Measurements from ENCODE around the gene METAP1. TPM values are rescaled to one million over a fixed set of nuclear protein-coding genes. Genes with fewer than 3 reads are reported as not detected.
"Not testable (repeated sequence)": the region's sequence is repeated elsewhere in the genome, so short reads cannot be mapped to it uniquely, and the experiment has no call there.

Gene METAP1
- total and polyA plus RNA-seq, 5 donors from 2014 or later: 30.8 to 43.8 (median 33.6) TPM

DNA sequence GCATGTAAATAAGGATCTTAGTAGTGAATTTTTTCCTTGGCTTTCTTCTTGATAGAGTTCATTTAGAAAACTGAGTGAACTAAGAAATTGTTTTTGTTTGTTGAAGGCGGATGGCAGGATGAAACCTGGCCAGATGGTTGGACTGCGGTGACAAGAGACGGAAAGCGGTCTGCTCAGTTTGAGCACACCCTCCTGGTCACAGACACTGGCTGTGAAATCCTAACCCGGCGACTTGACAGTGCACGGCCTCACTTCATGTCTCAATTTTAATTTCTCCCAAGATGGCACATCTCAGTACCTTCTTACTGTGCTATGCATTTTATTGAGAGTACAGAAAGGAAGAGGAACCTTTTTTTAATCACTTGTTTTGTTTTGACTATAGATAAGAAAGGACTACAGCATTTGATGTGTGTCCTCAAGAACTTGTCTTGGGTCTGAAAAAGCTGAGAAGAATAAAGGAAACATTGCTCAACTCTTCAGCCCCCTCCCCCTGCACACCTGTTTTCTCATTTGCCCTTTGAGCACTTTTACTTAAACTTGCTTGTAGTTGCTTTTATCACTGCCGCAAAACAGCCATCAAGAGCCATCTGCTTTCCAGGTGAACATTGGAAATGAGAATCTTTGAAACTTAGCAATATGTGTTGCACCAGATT, 65.7 kb downstream of the METAP1 start:
- Mint-ChIP-seq H3K27ac (peak overlapping the region in 2 of 3 donors; percentile 31 to 81), H3K27me3 (no peaks in the 10 kb centered on the region), H3K9me3 (no peaks in the 10 kb centered on the region), H3K4me3 (no peak overlapping the region), H3K4me1 (peaks cover 1 to 7% (median 2%) of the 10 kb centered on the region in 4 donors), H3K36me3 (peaks cover 56% of the 10 kb centered on the region)
- Histone ChIP-seq H3K36me3 (ENCODE audit: control insufficient read depth, insufficient read depth, low read length) (peaks cover 38% of the 10 kb centered on the region), H3K27me3 (ENCODE audit: control insufficient read depth, insufficient read depth, low read length) (no peaks in the 10 kb centered on the region), H3K9me3 (ENCODE audit: control insufficient read depth in 2 of 2, low read length in 2 of 2) (no peaks in the 10 kb centered on the region), H3K4me3 (ENCODE audit: low read depth, low read length) (no peak overlapping the region), H3K4me1 (ENCODE audit: control insufficient read depth, insufficient read depth, low read length, poor library complexity, severe bottlenecking) (no peaks in the 10 kb centered on the region), H3K27ac (ENCODE audit: insufficient read depth, low read length, poor library complexity, severe bottlenecking) (no peak overlapping the region)
- ATAC-seq (ENCODE audit: low read depth in 2 of 2) (no peak), DNase-seq (no peak)

DNA sequence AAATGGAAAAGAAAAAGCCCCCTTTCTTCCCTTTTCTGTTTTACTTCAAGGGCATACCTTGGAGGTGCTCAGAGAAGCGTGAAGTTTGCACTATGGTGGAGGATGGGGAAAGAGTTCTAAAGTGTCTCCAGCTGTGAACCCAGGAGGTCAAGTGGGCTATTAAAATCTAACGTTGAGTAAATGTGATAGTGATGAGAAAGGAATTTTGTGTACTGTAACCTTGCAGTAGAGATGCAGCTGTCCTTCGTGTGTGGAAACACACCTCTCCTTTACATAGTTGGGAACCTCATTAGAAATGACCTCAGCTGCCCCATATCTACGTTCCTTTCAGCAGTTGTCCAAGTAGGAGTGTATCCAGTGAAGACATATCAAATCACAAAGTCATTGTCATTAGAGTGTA, 66.6 kb downstream of the METAP1 start:
- H3K9me3 Mint-ChIP-seq: no peaks in the 10 kb centered on the region
- peaks cover 61% of the 10 kb centered on the region for H3K36me3 Mint-ChIP-seq
- Histone ChIP-seq H3K9me3 (ENCODE audit: control insufficient read depth in 2 of 2, low read length in 2 of 2) (no peaks in the 10 kb centered on the region), H3K4me3 (ENCODE audit: low read depth, low read length) (no peak overlapping the region), H3K4me1 (ENCODE audit: control insufficient read depth, insufficient read depth, low read length, poor library complexity, severe bottlenecking) (no peaks in the 10 kb centered on the region), H3K36me3 (ENCODE audit: control insufficient read depth, insufficient read depth, low read length) (peaks cover 43% of the 10 kb centered on the region), H3K27me3 (ENCODE audit: control insufficient read depth, insufficient read depth, low read length) (no peaks in the 10 kb centered on the region), H3K27ac (ENCODE audit: insufficient read depth, low read length, poor library complexity, severe bottlenecking) (no peak overlapping the region)
- H3K27ac Mint-ChIP-seq: peak overlapping the region in 1 of 3 donors; percentile 60
- no peak for DNase-seq
- peaks cover 0 to 5% (median 0%) of the 10 kb centered on the region in 4 donors for H3K4me1 Mint-ChIP-seq
- no peak overlapping the region for H3K4me3 Mint-ChIP-seq
- ATAC-seq (ENCODE audit: low read depth in 2 of 2): no peak
- H3K27me3 Mint-ChIP-seq: no peaks in the 10 kb centered on the region

DNA sequence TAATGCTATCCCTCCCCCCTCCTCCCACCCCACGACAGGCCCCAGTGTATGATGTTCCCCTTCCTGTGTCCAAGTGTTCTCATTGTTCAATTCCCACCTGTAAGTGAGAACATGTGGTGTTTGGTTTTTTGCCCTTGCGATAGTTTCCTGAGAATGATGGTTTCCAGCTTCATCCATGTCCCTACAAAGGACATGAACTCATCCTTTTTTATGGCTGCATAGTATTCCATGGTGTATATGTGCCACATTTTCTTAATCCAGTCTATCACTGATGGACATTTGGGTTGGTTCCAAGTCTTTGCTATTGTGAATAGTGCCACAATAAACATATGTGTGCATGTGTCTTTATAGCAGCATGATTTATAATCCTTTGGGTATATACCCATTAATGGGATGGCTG, 70.0 kb downstream of the METAP1 start:
- not testable (repeated sequence) for H3K9me3 Mint-ChIP-seq; H3K9me3 ChIP-seq (ENCODE audit: control insufficient read depth in 2 of 2, low read length in 2 of 2); H3K27me3 ChIP-seq (ENCODE audit: control insufficient read depth, insufficient read depth, low read length); H3K4me3 Mint-ChIP-seq; DNase-seq; H3K4me1 ChIP-seq (ENCODE audit: control insufficient read depth, insufficient read depth, low read length, poor library complexity, severe bottlenecking); H3K4me1 Mint-ChIP-seq; H3K27ac Mint-ChIP-seq; H3K27me3 Mint-ChIP-seq; H3K4me3 ChIP-seq (ENCODE audit: low read depth, low read length); ATAC-seq (ENCODE audit: low read depth in 2 of 2); H3K27ac ChIP-seq (ENCODE audit: insufficient read depth, low read length, poor library complexity, severe bottlenecking)
- peaks cover 46% of the 10 kb centered on the region for H3K36me3 Mint-ChIP-seq
- H3K36me3 ChIP-seq (ENCODE audit: control insufficient read depth, insufficient read depth, low read length): peaks cover 31% of the 10 kb centered on the region

DNA sequence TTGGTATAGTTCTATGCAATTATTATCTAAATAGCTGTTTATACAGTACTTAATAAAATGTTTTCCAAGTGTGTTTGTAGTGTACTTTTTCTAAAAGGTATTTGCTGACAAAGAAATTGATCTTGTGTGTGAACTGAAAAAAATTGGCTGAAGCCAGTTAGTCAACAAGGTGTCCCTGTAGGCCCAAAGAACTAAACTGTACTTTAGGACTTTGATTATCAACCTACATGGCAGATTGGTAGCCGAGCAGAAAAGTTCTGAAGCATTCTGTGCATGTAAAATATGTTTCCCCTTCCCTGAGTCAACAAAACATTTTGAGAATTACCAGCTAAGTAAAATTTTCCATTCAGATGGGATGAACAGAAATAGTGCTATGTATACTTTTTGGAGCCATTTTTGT, 72.1 kb downstream of the METAP1 start:
- Histone ChIP-seq H3K36me3 (ENCODE audit: control insufficient read depth, insufficient read depth, low read length) (peaks cover 28% of the 10 kb centered on the region), H3K4me1 (ENCODE audit: control insufficient read depth, insufficient read depth, low read length, poor library complexity, severe bottlenecking) (no peaks in the 10 kb centered on the region), H3K4me3 (ENCODE audit: low read depth, low read length) (no peak overlapping the region), H3K27me3 (ENCODE audit: control insufficient read depth, insufficient read depth, low read length) (no peaks in the 10 kb centered on the region), H3K27ac (ENCODE audit: insufficient read depth, low read length, poor library complexity, severe bottlenecking) (no peak overlapping the region), H3K9me3 (ENCODE audit: control insufficient read depth in 2 of 2, low read length in 2 of 2) (no peaks in the 10 kb centered on the region)
- Mint-ChIP-seq H3K4me1 (peaks cover 0 to 8% (median 0%) of the 10 kb centered on the region in 4 donors), H3K27ac (peak overlapping the region in 1 of 3 donors; percentile 12), H3K4me3 (no peak overlapping the region), H3K36me3 (peaks cover 38% of the 10 kb centered on the region), H3K9me3 (no peaks in the 10 kb centered on the region), H3K27me3 (no peaks in the 10 kb centered on the region)
- no peak for DNase-seq
- ATAC-seq (ENCODE audit: low read depth in 2 of 2): no peak

DNA sequence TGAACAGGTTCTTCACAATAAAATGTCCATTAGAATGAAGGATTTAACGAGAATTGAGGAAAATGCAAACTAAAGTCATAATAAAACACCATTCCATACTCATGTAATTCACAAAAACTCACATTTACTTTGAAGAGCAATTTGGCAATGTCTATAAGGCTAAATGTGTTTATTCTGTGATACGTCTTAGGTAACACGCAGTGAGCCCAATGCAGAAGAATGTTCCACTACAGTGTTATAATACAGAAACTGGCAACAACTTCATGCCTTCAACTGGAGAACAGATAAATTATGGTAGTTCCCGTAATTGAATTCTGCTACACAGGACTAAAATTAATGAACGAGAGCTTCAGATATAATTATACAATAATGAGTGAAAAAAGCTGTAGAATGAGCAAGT, 75.6 kb downstream of the METAP1 start:
- Histone ChIP-seq H3K36me3 (ENCODE audit: control insufficient read depth, insufficient read depth, low read length) (peaks cover 60% of the 10 kb centered on the region), H3K27ac (ENCODE audit: insufficient read depth, low read length, poor library complexity, severe bottlenecking) (no peak overlapping the region), H3K4me1 (ENCODE audit: control insufficient read depth, insufficient read depth, low read length, poor library complexity, severe bottlenecking) (no peaks in the 10 kb centered on the region), H3K27me3 (ENCODE audit: control insufficient read depth, insufficient read depth, low read length) (no peaks in the 10 kb centered on the region), H3K4me3 (ENCODE audit: low read depth, low read length) (no peak overlapping the region), H3K9me3 (ENCODE audit: control insufficient read depth in 2 of 2, low read length in 2 of 2) (no peaks in the 10 kb centered on the region)
- peaks cover 0 to 16% (median 5%) of the 10 kb centered on the region in 4 donors for H3K4me1 Mint-ChIP-seq
- H3K9me3 Mint-ChIP-seq: no peaks in the 10 kb centered on the region
- ATAC-seq (ENCODE audit: low read depth in 2 of 2) (no peak), DNase-seq (no peak)
- H3K36me3 Mint-ChIP-seq: peaks cover 38% of the 10 kb centered on the region
- no peak overlapping the region for H3K27ac Mint-ChIP-seq
- H3K4me3 Mint-ChIP-seq: no peak overlapping the region
- no peaks in the 10 kb centered on the region for H3K27me3 Mint-ChIP-seq

DNA sequence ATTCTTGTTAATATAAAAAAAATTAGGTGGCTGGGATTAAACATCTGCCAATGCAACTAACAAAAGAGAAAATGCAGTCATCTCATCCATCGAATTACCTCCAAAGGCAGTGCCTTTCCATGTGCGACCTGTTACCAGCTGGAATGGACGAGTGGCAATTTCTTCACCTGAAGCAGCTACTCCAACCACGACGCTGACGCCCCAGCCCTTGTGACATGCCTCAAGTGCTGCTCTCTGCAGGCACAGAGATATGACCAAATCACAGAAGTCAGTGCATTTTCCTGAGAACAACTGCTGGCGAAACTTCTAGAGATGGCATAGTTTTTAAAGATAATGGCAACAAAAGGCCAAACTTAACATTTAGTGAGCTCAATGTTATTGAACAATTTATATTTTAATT, 79.3 kb downstream of the METAP1 start:
- Histone ChIP-seq H3K4me1 (ENCODE audit: control insufficient read depth, insufficient read depth, low read length, poor library complexity, severe bottlenecking) (no peaks in the 10 kb centered on the region), H3K36me3 (ENCODE audit: control insufficient read depth, insufficient read depth, low read length) (peaks cover 82% of the 10 kb centered on the region), H3K27me3 (ENCODE audit: control insufficient read depth, insufficient read depth, low read length) (no peaks in the 10 kb centered on the region), H3K9me3 (ENCODE audit: control insufficient read depth in 2 of 2, low read length in 2 of 2) (no peaks in the 10 kb centered on the region), H3K4me3 (ENCODE audit: low read depth, low read length) (no peak overlapping the region), H3K27ac (ENCODE audit: insufficient read depth, low read length, poor library complexity, severe bottlenecking) (no peak overlapping the region)
- ATAC-seq (ENCODE audit: low read depth in 2 of 2) (no peak), DNase-seq (no peak)
- peaks cover 3 to 21% (median 10%) of the 10 kb centered on the region in 4 donors for H3K4me1 Mint-ChIP-seq
- H3K9me3 Mint-ChIP-seq: no peaks in the 10 kb centered on the region
- no peak overlapping the region for H3K4me3 Mint-ChIP-seq
- H3K27ac Mint-ChIP-seq: no peak overlapping the region
- peaks cover 36% of the 10 kb centered on the region for H3K36me3 Mint-ChIP-seq
- no peaks in the 10 kb centered on the region for H3K27me3 Mint-ChIP-seq

DNA sequence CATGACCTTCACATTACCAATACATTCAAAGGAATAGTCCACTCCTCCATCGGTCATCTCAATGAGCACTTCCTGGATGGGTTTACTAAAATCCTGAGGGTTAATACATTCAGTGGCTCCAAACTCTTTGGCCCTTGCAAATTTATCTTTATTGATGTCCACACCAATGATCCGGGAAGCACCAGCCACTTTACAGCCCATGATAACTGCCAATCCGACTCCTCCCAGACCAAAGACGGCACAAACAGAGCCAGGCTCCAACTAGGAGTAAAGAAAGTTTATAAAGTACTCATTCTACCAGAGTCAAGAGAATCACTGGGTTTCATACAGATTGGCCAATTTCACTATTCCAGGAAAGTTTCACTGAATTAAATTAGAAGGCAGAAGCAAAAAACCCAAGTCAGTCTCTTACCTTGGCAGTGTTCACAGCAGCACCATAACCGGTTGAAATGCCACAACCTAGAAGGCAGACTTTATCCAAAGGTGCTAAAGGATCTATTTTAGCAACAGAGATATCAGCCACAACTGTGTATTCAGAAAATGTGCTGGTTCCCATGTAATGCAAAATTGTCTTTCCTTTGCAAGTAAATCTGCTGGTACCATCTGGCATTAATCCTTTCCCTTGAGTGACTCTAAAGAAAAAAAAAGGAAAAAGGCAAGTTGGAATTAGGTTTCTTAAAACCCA, 80.9 kb downstream of the METAP1 start:
- no peaks in the 10 kb centered on the region for H3K9me3 ChIP-seq (ENCODE audit: control insufficient read depth in 2 of 2, low read length in 2 of 2)
- H3K27me3 ChIP-seq (ENCODE audit: control insufficient read depth, insufficient read depth, low read length): no peaks in the 10 kb centered on the region
- H3K36me3 ChIP-seq (ENCODE audit: control insufficient read depth, insufficient read depth, low read length): peaks cover 91% of the 10 kb centered on the region
- H3K27ac ChIP-seq (ENCODE audit: insufficient read depth, low read length, poor library complexity, severe bottlenecking): no peak overlapping the region
- no peak overlapping the region for H3K4me3 Mint-ChIP-seq
- no peaks in the 10 kb centered on the region for H3K4me1 ChIP-seq (ENCODE audit: control insufficient read depth, insufficient read depth, low read length, poor library complexity, severe bottlenecking)
- H3K27ac Mint-ChIP-seq: peak overlapping the region in 2 of 3 donors; percentile 33 to 74
- H3K9me3 Mint-ChIP-seq: no peaks in the 10 kb centered on the region
- no peak overlapping the region for H3K4me3 ChIP-seq (ENCODE audit: low read depth, low read length)
- peaks cover 41% of the 10 kb centered on the region for H3K36me3 Mint-ChIP-seq
- peaks cover 11 to 25% (median 16%) of the 10 kb centered on the region in 4 donors for H3K4me1 Mint-ChIP-seq
- no peak for DNase-seq
- no peak for ATAC-seq (ENCODE audit: low read depth in 2 of 2)
- H3K27me3 Mint-ChIP-seq: no peaks in the 10 kb centered on the region

DNA sequence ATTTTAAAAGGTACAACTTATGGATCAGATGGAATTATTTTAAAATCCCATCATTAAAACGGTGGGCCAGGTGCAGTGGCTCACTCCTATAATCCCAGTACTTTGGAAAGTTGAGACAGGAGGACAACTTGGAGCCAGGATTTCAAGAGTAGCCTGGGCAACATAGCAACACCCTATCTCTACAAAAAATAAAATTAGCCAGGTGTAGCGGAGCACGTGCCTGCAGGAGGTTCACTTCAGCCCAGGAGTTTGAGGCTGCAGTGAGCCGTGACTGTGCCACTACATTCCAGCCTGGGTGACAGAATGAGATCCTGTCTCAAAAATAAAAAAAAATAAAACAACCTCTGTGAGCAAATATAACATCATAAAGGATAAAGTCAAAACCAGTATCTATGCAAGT, 81.7 kb downstream of the METAP1 start:
- Histone ChIP-seq H3K4me3 (ENCODE audit: low read depth, low read length) (no peak overlapping the region), H3K27ac (ENCODE audit: insufficient read depth, low read length, poor library complexity, severe bottlenecking) (no peak overlapping the region), H3K36me3 (ENCODE audit: control insufficient read depth, insufficient read depth, low read length) (peaks cover 92% of the 10 kb centered on the region), H3K9me3 (ENCODE audit: control insufficient read depth in 2 of 2, low read length in 2 of 2) (no peaks in the 10 kb centered on the region), H3K4me1 (ENCODE audit: control insufficient read depth, insufficient read depth, low read length, poor library complexity, severe bottlenecking) (no peaks in the 10 kb centered on the region), H3K27me3 (ENCODE audit: control insufficient read depth, insufficient read depth, low read length) (no peaks in the 10 kb centered on the region)
- H3K4me1 Mint-ChIP-seq: peaks cover 16 to 25% (median 20%) of the 10 kb centered on the region in 4 donors
- ATAC-seq (ENCODE audit: low read depth in 2 of 2) (no peak), DNase-seq (no peak)
- H3K27ac Mint-ChIP-seq: peak overlapping the region in 2 of 3 donors; percentile 35 to 56
- H3K27me3 Mint-ChIP-seq: no peaks in the 10 kb centered on the region
- no peaks in the 10 kb centered on the region for H3K9me3 Mint-ChIP-seq
- H3K36me3 Mint-ChIP-seq: peaks cover 46% of the 10 kb centered on the region
- H3K4me3 Mint-ChIP-seq: no peak overlapping the region
